ENCODE measurements around the gene FLNC. TPM values are rescaled to one million over a fixed set of nuclear protein-coding genes. Genes with fewer than 3 reads are reported as not detected.
A peak's percentile ranks its signal among the peaks of the same experiment; 100 is the strongest.

FLNC gene
- total RNA-seq, 1 donor from 2014 or later = 1,540 TPM

DNA sequence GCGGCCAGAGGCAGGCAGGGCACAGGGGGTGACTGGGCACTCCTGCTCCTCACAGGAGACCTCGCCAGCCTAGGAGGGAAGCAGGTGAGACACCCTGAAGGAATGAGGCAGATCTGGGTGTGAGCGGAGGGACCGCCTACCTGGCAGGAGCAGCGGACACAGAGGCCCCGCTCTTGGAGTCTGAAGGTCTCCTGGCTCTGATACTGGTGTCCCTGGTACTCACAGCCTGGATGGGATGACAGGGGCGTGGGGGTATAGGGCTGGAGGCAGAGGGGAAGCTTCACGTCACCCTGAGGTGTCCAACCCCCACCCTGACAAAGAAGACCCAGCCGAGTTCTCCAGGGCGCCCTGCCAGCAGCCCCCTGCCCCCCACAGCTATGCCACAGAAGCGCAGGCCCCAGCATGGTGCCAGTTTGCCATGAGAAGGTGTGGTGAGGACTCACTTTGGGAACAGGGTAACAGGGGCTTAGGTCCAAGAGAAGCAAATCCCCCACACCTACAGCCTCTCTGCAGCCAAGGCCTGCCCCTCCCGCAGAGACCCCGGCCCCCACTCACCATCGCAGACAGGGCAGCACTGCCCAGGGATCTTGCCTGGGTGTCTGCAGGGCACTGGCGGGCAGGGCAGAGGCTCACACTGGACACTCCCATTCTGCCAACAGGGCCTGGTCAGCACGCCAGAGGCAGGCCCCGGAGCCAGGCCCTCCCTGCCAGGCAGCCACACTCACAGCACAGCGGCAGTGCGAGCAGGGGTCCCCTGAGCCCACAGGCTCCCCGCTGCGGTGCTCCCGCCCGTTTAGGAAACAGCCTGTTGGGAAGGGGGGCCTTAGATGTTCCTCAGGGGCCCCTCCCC lies 63.3 kb downstream of the FLNC start:
- no peak for DNase-seq

- DNase-seq = no peak
These were observed 63.9 kb downstream of the FLNC start for GRCh38 chr7:128894101-128894440.

DNA sequence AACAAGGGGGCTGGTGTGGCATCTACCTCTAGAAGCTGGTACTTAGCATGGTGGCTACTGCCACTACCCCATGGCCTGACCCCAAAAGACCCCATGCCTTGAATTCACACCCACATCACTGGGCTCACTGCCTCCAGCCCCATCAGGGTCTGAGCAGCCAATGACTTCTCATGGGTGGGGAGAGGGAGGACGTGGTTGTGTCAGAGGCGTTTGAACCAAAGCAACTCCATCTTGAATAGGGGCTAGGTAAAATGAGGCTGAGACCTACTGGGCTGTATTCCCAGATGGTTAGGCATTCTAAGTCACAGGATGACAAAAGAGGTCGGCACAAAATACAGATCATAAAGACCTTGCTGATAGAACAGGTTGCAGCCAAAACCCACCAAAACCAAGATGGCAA lies 65.1 kb downstream of the FLNC start:
- no peak for DNase-seq

- DNase-seq = no peak
These were observed 69.2 kb downstream of the FLNC start for GRCh38 chr7:128899392-128899791.

- DNase-seq = no peak
These were observed 70.0 kb downstream of the FLNC start for GRCh38 chr7:128900237-128900636.

GRCh38 chr7:128902761-128903585 lies 72.8 kb downstream of the FLNC start:
- no peak for DNase-seq

GRCh38 chr7:128903621-128904361 lies 73.6 kb downstream of the FLNC start:
- DNase-seq = no peak

- DNase-seq = peak; percentile 57
These were observed 74.4 kb downstream of the FLNC start for GRCh38 chr7:128904381-128905197.

DNA sequence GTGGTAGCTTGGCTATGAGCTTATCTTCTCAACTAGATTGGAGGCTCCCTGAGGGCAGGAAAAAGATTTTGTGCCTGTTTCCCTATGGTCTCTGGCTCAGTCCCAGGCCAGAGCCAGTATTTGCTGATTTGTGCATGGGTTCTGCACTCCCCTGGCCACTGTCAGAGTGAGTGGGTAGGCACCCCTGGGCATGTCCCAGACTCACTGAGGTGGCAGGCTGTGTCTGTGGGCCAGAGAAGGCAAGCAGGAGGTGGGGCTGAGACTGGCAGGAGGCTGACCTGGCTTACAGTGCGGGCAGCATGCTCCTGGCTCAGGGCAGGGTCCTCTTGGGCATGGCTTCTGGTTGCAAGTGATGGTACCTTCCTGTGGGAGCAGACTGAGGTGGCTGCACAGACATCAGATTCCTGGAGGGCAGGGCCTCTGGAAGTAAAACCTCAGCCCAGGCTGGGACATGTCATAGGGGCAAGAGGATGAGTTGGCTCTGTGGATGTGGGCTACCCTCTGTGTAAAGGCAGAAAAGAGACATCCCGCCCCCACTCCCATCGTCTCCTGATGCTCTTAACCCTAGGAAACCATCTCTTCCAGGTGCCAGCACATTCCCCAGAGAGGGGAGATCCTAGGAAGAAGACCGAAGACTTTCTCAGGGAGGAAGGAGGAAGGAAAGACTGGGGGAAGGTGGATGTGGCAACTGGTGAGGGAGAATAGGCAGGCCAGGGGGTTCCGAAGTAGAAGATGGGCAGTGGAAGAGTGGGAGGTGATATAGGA lies 76.0 kb downstream of the FLNC start:
- DNase-seq = no peak

GRCh38 chr7:128906766-128907559 lies 76.8 kb downstream of the FLNC start:
- no peak for DNase-seq

Other genes starting within 250 kb of the FLNC start
- 0.10 TPM for gene GARIN1A, start 158.1 kb upstream of the FLNC start, total RNA-seq
- 261 TPM for gene CALU, start 91.0 kb upstream of the FLNC start, total RNA-seq
- not detected for gene OPN1SW, start 54.6 kb upstream of the FLNC start, total RNA-seq
- 16.4 TPM for gene CCDC136, start 38.4 kb upstream of the FLNC start, total RNA-seq
- 71.5 TPM for gene ATP6V1F, start 32.5 kb downstream of the FLNC start, total RNA-seq
- 0.72 TPM for gene KCP, start 80.3 kb downstream of the FLNC start, total RNA-seq
- 1.2 TPM for gene IRF5, start 107.5 kb downstream of the FLNC start, total RNA-seq
- 48.3 TPM for gene TNPO3, start 224.7 kb downstream of the FLNC start, total RNA-seq